Neutrophil (primary cell): Measurements from ENCODE around the gene TMTC2.

Experiments
- H3K27ac ChIP-seq: fragments of 200-600 bp; sonication (generic); 2 replicates; pipeline ENCODE4 v1.5.1; 2016; ENCODE audit warnings: mild to moderate bottlenecking, moderate library complexity
- H3K27me3 ChIP-seq: fragments of 200-600 bp; sonication (generic); 2 replicates; pipeline ENCODE4 v1.6.0; 2016; ENCODE audit warnings: mild to moderate bottlenecking
- H3K36me3 ChIP-seq: fragments of 200-600 bp; sonication (generic); 2 replicates; pipeline ENCODE4 v1.5.1; 2017
- H3K4me1 ChIP-seq, 2 experiments: fragments of 200-600 bp in 1 of 2; sonication (generic) in 1 of 2; 1 replicate in 1 of 2; 2 replicates in 1 of 2; pipeline versions ENCODE4 v1.5.1 to v1.6.1; 2013 to 2016; ENCODE audit warnings: low read depth in 1 of 2, low read length in 1 of 2, mild to moderate bottlenecking in 1 of 2, moderate library complexity in 1 of 2; ENCODE audit not compliant: control insufficient read depth in 1 of 2, insufficient read depth in 1 of 2
- H3K4me3 ChIP-seq, 2 experiments: fragments of 200-600 bp in 1 of 2; sonication (generic) in 1 of 2; 1 replicate in 1 of 2; 2 replicates in 1 of 2; pipeline ENCODE4 v1.5.1; 2013 to 2016; ENCODE audit warnings: low read depth in 1 of 2, low read length in 1 of 2, mild to moderate bottlenecking in 1 of 2, moderate library complexity in 1 of 2
- H3K9me3 ChIP-seq: fragments of 200-600 bp; sonication (generic); 2 replicates; pipeline ENCODE4 v1.5.1; 2016
- CTCF ChIP-seq: fragments of 200-600 bp; sonication (generic); IDR thresholded peaks from 2 replicates; pipeline ENCODE4 v1.5.1; 2016; ENCODE audit warnings: antibody characterized with exemption

Gene TMTC2

GRCh38 chr12:82833481-82833880, 146.8 kb downstream of the TMTC2 start:
- H3K27ac ChIP-seq = no peak overlapping the region
- H3K4me3 ChIP-seq = no peak overlapping the region
- no peaks in the 10 kb centered on the region for H3K36me3 ChIP-seq
- H3K27me3 ChIP-seq = no peaks in the 10 kb centered on the region
- no peak for TF ChIP-seq CTCF
- peaks cover 10 to 19% of the 10 kb centered on the region in 2 experiments for H3K4me1 ChIP-seq
- H3K9me3 ChIP-seq = no peaks in the 10 kb centered on the region

GRCh38 chr12:82835217-82835616, 148.5 kb downstream of the TMTC2 start:
- Histone ChIP-seq H3K4me3 (no peak overlapping the region), H3K27ac (no peak overlapping the region), H3K4me1 (peaks cover 10 to 19% of the 10 kb centered on the region in 2 experiments), H3K9me3 (no peaks in the 10 kb centered on the region), H3K27me3 (no peaks in the 10 kb centered on the region), H3K36me3 (no peaks in the 10 kb centered on the region)
- no peak for TF ChIP-seq CTCF

DNA sequence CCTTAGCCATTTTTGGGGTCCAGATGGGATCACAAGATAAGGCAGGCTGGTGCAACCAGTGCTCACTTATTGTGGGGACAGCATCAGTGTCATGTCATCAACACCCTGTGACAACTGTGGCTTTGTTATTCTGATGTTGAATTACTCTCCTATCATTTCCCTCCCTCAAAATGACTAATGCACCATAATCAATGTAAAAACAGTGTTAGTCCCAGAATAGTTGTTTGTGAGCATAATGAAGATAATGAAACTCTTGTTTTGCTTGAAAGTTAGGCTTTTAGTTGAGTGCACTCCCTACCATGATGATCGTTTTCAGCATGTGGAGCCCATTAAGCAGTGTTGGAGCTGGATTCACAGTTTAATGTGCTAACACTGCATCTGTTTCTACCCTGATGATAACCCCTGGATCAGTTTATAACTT, 151.4 kb downstream of the TMTC2 start:
- no peaks in the 10 kb centered on the region for H3K27me3 ChIP-seq
- no peaks in the 10 kb centered on the region for H3K36me3 ChIP-seq
- H3K4me3 ChIP-seq = no peak overlapping the region
- no peak for TF ChIP-seq CTCF
- H3K4me1 ChIP-seq = no peaks in the 10 kb centered on the region
- H3K27ac ChIP-seq = no peak overlapping the region
- no peaks in the 10 kb centered on the region for H3K9me3 ChIP-seq

DNA sequence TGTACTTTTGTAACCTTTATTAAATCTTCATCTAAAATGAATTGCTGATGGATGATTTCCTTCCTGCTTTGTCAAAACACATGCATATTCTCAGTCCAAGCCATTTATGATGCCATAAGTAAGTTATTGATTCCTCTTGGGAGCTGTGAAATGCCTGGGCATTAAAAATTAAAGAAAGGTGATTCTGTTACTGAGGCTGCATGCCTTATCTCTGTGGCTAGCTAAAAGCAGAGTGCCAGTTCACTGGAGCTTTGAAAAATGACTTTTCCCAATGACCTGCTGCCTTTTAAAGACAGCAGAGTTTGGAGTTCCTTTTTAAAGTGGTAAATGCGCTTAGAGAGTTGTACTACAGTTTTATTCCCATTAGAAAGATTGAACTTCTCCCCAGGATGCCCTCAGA, 152.1 kb downstream of the TMTC2 start:
- H3K4me3 ChIP-seq = no peak overlapping the region
- no peaks in the 10 kb centered on the region for H3K36me3 ChIP-seq
- no peak overlapping the region for H3K27ac ChIP-seq
- no peaks in the 10 kb centered on the region for H3K4me1 ChIP-seq
- no peaks in the 10 kb centered on the region for H3K9me3 ChIP-seq
- H3K27me3 ChIP-seq = no peaks in the 10 kb centered on the region
- TF ChIP-seq CTCF = no peak

DNA sequence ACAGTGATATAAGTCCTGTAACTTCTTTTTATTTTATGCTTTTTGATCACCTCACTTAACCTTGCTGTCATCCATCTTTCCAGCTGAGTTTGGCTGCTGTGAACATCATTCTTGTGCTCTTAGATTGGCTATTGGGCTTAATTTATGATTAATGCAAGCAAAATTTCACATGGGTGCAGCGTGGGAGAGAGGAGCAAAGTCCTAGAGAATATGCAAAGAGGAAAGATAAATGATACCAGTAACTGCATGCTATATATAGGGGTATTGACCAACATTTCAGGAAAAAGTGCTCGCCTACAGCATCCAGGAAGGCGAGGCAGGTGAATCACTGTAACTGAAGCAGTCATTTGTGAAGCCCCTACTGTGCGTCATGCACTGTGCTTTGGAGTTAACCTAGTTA, 153.1 kb downstream of the TMTC2 start:
- Histone ChIP-seq H3K27me3 (no peaks in the 10 kb centered on the region), H3K36me3 (no peaks in the 10 kb centered on the region), H3K9me3 (no peaks in the 10 kb centered on the region), H3K4me1 (no peaks in the 10 kb centered on the region), H3K4me3 (no peak overlapping the region), H3K27ac (no peak overlapping the region)
- no peak for TF ChIP-seq CTCF

GRCh38 chr12:82841487-82841904, 154.8 kb downstream of the TMTC2 start:
- Histone ChIP-seq H3K27me3 (no peaks in the 10 kb centered on the region), H3K4me1 (peaks cover 6 to 13% of the 10 kb centered on the region in 2 experiments), H3K27ac (no peak overlapping the region), H3K9me3 (no peaks in the 10 kb centered on the region), H3K36me3 (no peaks in the 10 kb centered on the region), H3K4me3 (no peak overlapping the region)
- no peak for TF ChIP-seq CTCF
